Cardiac fibroblast (primary cell): Measurements from ENCODE around the gene CACNB2.

Source experiments
- DNase-seq, 2 donors: peaks; one replicate each; pipeline versions ENCODE4 v3.0.0 to v3.0.0-alpha.2; 2010; ENCODE audit warnings: low read depth in 2 of 2
- H3K4me3 ChIP-seq, 2 donors: replicated peaks in 1 of 2; 1 replicate in 1 of 2; 2 replicates in 1 of 2; pipeline ENCODE4 v1.5.1; 2011; ENCODE audit warnings: low read depth in 2 of 2, low read length in 2 of 2, mild to moderate bottlenecking in 2 of 2, moderate library complexity in 1 of 2
- CTCF ChIP-seq: IDR thresholded peaks from one replicate; pipeline ENCODE4 v1.5.1; 2011; ENCODE audit warnings: low read depth, mild to moderate bottlenecking, low read length, inconsistent platforms

Gene CACNB2

DNA sequence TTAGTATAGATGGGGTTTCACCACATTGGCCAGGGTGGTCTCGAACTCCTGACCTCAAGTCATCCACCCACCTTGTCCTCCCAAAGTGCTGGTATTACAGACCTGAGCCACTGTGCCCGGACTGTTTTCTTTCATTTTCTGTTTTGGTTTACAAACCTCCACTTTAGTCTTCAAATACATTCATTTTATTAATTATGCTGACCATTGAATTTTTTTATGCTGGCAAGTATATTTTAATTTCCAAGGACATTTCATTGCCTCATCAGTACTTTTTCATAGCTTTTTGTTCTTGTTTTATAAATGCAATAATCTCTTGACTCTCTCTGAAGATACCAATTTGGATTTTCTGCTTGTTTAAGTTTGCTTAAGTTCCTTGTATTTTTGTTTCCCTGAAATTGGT is 170.5 kb downstream of the CACNB2 start:
- DNase-seq, result no peak
- TF ChIP-seq CTCF, result no peak
- no peak overlapping the region for H3K4me3 ChIP-seq

- H3K4me3 ChIP-seq, result no peak overlapping the region
- peak; percentile 16 for TF ChIP-seq CTCF
- peak; percentile 56 to 67 for DNase-seq
These were observed 172.3 kb downstream of the CACNB2 start for GRCh38 chr10:18312374-18313139.

GRCh38 chr10:18313140-18313530 is 172.9 kb downstream of the CACNB2 start:
- TF ChIP-seq CTCF, result no peak
- H3K4me3 ChIP-seq, result no peak overlapping the region
- DNase-seq, result no peak

GRCh38 chr10:18313626-18314025 is 173.4 kb downstream of the CACNB2 start:
- H3K4me3 ChIP-seq, result no peak overlapping the region
- no peak for DNase-seq
- no peak for TF ChIP-seq CTCF

DNA sequence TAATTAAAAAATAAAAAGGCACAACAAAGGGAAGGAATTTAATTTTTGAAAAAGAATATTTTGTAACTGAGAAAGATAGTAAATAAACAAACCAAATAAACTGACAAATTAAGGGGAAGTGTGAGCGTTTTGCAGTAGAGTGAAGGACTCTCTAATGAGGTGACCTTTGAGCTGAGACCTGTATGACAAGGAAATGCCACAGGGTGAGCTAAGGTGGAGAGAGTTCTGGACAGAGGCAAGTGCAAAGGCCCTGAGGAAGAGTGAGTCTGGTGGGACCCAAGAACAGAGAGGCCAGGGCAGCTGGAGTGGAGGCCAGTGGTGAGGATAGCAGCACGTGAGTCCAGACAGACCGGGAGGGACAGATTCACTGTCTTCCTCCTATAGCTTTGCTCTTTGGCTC is 179.4 kb downstream of the CACNB2 start:
- TF ChIP-seq CTCF, result no peak
- DNase-seq, result no peak
- H3K4me3 ChIP-seq, result no peak overlapping the region

DNA sequence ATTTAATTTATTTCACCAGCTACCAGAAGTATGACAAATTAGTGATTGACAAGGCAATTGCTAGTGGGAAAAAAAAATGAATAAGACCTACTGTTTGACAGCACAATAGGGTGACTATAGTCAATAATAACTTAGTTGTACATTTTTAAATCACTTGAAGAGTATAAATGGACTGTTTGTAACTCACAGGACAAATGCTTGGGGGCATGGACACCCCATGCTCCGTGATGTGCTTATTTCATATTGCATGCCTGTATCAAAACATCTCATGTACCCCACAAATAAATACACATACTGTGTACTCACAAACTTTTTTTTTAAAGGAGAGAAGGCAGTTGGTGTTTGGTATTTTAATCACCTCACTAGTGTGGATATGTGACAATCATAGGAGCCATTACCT is 181.1 kb downstream of the CACNB2 start:
- no peak overlapping the region for H3K4me3 ChIP-seq
- DNase-seq, result no peak
- no peak for TF ChIP-seq CTCF

- H3K4me3 ChIP-seq, result no peak overlapping the region
- no peak for DNase-seq
- no peak for TF ChIP-seq CTCF
These were observed 183.7 kb downstream of the CACNB2 start for GRCh38 chr10:18323916-18324315.
